Activated CD4-positive, alpha-beta T cell treated with anti-CD3 and anti-CD28 coated beads for 24 hours (primary cell): Measurements from ENCODE around the gene TEX22.

Source experiments
- DNase-seq, 2 donors: peaks; one replicate each; pipeline ENCODE4 v3.0.0-alpha.2; 2020; ENCODE audit warnings: low read depth in 2 of 2

The TEX22 gene

DNA sequence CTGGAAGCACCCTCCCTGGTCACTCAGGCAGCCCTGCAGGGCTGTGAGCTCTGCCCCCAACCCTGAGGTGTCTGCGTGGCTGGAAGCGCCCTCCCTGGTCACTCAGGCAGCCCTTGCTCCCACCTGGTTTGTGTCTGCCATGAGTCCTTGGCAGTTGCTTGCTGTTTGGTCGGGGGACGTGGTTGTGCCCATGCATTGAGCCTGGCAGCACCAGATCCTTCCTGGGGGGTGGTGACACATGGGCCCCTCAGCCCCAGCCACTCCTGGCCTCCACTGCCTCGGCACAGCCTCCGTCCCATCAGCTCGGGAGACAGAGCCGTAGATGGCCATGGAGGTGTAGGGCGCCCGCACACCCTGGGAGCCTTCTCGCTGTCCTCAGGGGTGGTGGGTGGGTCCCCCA, 40.8 kb downstream of the TEX22 start:
- no peak for DNase-seq

- DNase-seq: no peak
Observed at GRCh38 chr14:105439710-105440553, 41.6 kb downstream of the TEX22 start.

DNA sequence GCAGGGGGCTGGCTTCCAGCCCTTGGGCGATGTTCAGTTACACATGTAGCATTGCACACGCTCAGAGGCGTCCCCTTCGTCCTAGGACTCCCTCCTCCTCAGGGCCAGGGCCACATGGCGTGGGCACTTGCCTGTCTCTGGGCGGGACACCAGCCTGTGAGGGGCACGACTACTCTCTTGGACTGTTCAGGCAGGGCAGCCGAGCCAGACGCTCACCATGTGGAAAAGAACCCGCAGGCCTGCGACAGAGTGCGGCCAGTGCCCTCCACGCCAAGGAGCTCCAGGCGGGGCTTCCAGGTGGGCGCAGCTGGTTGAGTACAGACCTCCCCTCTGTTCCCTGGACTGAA, 42.2 kb downstream of the TEX22 start:
- no peak for DNase-seq

- DNase-seq: no peak
Observed at GRCh38 chr14:105440992-105441391, 42.7 kb downstream of the TEX22 start.

- DNase-seq: no peak
Observed at GRCh38 chr14:105442125-105442524, 43.8 kb downstream of the TEX22 start.

DNA sequence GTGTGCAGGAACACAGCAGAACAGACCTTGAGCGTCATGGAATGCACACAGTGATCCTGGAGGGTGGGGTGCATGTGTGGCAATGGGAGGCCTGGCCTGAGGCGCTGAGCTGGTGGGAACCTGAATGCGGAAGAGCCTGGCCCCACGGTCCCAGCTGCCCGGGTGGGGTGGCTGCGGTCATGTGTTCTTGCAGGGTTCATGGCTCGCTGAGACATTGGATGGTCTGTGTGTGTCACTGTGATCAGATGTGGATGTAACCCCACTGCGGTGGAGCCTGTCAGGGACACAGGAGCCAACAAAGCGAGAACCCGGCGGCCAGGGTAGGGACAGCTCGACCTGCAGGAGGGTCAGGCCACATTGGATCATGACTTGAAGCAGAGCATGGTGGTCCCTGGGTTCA, 44.5 kb downstream of the TEX22 start:
- no peak for DNase-seq

GRCh38 chr14:105444859-105445258, 46.5 kb downstream of the TEX22 start:
- DNase-seq: no peak

- DNase-seq: no peak
Observed at GRCh38 chr14:105445290-105445689, 47.0 kb downstream of the TEX22 start.

- no peak for DNase-seq
Observed at GRCh38 chr14:105445901-105446845, 47.8 kb downstream of the TEX22 start.

GRCh38 chr14:105446971-105447370, 48.6 kb downstream of the TEX22 start:
- no peak for DNase-seq

- no peak for DNase-seq
Observed at GRCh38 chr14:105447651-105448640, 49.6 kb downstream of the TEX22 start.

GRCh38 chr14:105448706-105449111, 50.4 kb downstream of the TEX22 start:
- DNase-seq: peak; percentile 34 to 49

- DNase-seq: no peak
Observed at GRCh38 chr14:105449276-105450122, 51.2 kb downstream of the TEX22 start.

DNA sequence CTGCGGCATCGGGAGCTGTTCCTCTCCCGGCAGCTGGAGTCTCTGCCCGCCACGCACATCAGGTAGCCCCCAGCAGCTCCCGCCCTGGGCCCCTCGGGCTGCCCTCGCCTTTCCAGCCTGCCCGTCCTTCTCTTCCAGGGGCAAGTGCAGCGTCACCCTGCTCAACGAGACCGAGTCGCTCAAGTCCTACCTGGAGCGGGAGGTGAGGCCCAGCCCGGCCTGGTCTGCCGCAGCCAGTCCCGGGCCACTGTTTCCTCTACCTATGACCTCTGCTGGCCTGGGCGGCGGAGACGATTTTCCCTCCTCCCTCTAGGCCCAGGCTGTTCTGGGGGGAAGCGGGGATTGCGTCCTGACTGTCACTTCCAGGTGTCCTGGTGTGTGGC, 51.8 kb downstream of the TEX22 start:
- DNase-seq: no peak

DNA sequence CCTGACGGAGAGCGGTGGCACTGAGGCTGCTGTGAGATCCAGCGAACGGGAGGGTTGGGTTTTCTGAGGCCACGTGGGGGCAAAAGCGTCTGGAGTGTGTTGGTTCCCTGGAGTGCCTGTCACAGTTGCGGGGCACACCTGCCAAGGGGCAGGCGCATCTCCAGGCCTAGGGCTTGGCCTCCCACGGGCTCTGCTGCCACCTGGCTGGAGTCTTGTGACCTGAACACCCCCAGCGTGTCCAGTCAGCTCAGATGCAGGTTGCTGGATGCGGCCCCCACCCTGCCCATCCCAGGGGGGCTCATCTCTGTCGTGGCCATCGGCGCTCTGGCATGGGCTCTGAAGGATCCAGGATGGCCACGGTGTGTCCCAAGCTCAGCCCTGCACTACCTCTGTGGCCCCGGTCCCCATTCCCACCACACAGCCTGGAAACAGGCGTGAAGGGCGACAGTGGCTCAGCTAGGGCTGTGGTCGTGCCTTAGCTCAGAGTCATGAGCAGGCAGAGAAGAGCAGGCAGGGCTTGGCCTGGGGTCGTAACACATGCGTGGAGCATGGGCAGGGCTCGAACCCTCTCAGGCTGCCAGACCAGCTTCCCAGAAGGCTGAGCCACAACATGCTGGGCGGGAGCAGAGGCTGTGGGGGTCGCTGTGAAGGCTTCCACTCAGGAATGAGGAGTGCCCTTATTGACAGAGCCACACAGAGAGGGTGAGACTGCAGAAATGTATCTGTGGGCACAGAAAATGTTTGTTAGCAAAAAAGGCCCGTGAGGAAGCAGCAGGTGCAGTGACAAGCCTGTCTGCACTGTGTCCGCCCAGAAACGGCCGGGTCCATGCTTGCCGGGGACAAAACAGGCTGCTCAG, 52.8 kb downstream of the TEX22 start:
- DNase-seq: no peak

- no peak for DNase-seq
Observed at GRCh38 chr14:105452963-105453362, 54.6 kb downstream of the TEX22 start.

GRCh38 chr14:105453847-105454246, 55.5 kb downstream of the TEX22 start:
- no peak for DNase-seq

DNA sequence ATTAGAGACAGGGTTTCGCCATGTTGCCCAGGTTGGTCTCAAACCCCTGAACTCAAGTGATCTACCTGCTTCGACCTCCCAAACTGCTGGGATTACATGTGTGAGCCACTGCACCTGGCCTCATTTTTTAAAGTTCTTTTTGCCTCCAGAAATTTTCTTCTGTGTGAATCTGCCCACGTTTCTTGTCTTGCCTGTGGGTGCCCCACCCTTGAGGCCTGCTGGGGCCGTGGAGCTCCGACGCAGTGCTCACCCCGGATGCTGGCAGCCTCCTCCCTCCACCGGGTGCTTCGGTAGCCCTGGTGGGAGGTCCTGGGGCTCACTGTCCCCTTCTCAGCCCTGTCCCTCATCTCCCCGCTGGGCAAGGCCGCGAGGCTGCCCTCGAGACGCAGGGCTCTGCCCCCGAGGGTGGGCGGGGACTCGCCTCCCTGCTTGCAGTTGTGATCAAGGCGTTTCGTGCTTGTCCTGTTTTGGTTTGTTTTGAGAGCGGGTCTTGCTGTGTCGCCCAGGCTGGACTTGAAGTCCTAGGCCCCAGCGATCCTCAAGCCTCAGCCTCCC, 56.8 kb downstream of the TEX22 start:
- no peak for DNase-seq
